Gastroesophageal sphincter (tissue), 4 donors: ENCODE results near the gene TNIP2. TPM values are rescaled to one million over a fixed set of nuclear protein-coding genes. Genes with fewer than 3 reads are reported as not detected.

Experiments used
- ATAC-seq: fragments of 150-250 bp; one replicate; pipeline ENCODE4 v1.9.1; 2016; ENCODE audit warnings: mild to moderate bottlenecking, moderate library complexity
- H3K27ac ChIP-seq, 4 donors: fragments of 200-600 bp; sonication (generic) in 3 of 4; 1 replicate in 3 of 4; 2 replicates in 1 of 4; pipeline ENCODE4 v1.5.1; 2016 to 2019
- H3K27me3 ChIP-seq: fragments of 200-600 bp; sonication (generic); one replicate; pipeline ENCODE4 v1.5.1; 2019
- H3K36me3 ChIP-seq, 2 donors: fragments of 200-600 bp; sonication (generic); one replicate each; pipeline ENCODE4 v1.5.1; 2019; ENCODE audit warnings: control low read depth in 1 of 2
- H3K4me1 ChIP-seq, 3 donors: fragments of 200-600 bp; sonication (generic); 1 replicate in 2 of 3; 2 replicates in 1 of 3; pipeline ENCODE4 v1.5.1; 2016 to 2019; ENCODE audit warnings: control low read depth in 2 of 3
- H3K4me3 ChIP-seq, 2 donors: fragments of 200-600 bp; sonication (generic); one replicate each; pipeline ENCODE4 v1.5.1; 2019; ENCODE audit warnings: mild to moderate bottlenecking in 1 of 2, moderate library complexity in 1 of 2
- H3K9me3 ChIP-seq, 3 donors: fragments of 200-600 bp; sonication (generic); one replicate each; pipeline ENCODE4 v1.5.1; 2017 to 2019; ENCODE audit warnings: control low read depth in 2 of 3
- CTCF ChIP-seq, 4 experiments: fragments of 200-600 bp in 2 of 4; fragments of 450-650 bp in 2 of 4; sonication (generic) in 1 of 4; IDR thresholded peaks; one replicate each; pipeline ENCODE4 v1.5.1; 2017 to 2019; ENCODE audit warnings: antibody characterized with exemption in 4 of 4, mild to moderate bottlenecking in 2 of 4, moderate library complexity in 2 of 4
- EP300 ChIP-seq: sonication (generic); formaldehyde crosslinking; IDR thresholded peaks from one replicate; pipeline ENCODE4 v1.6.1; 2017; ENCODE audit warnings: antibody characterized with exemption, mild to moderate bottlenecking
- POLR2A ChIP-seq, 2 donors: fragments of 450-650 bp; IDR thresholded peaks; one replicate each; pipeline ENCODE4 v1.6.1; 2017; ENCODE audit warnings: antibody characterized with exemption in 2 of 2, mild to moderate bottlenecking in 2 of 2, moderate library complexity in 1 of 2
- POLR2AphosphoS5 ChIP-seq: sonication (generic); formaldehyde crosslinking; IDR thresholded peaks from one replicate; pipeline ENCODE4 v1.6.1; 2017; ENCODE audit warnings: antibody characterized with exemption
- WGBS, 2 donors: methylation state at CpG; one replicate each; pipeline ENCODE4 v1.1.5; 2018; ENCODE audit warnings: low coverage in 1 of 2; 5-methylcytosine and 5-hydroxymethylcytosine counted together
- total RNA-seq, 4 donors: library from RNA; depleted of rRNA; stranded (reverse); fragments of >200 nt; gene quantifications; one replicate each; pipeline ENCODE4 v1.1.0, GENCODE V29; 2016

TNIP2 gene
- total RNA-seq, 4 donors from 2014 or later, result 54.8 to 74.0 (median 70.4) TPM

- TF ChIP-seq POLR2AphosphoS5 (no peak), POLR2A (IDR thresholded peaks at IDR 0.05) (no peak), CTCF (IDR thresholded peaks at IDR 0.05) (no peak), EP300 (no peak)
- peak overlapping the region in 2 of 4 donors; percentile 17 to 74 for H3K27ac ChIP-seq
- H3K4me3 ChIP-seq, result no peak overlapping the region
- no peaks in the 10 kb centered on the region for H3K27me3 ChIP-seq
- H3K4me1 ChIP-seq, result peaks cover 0 to 98% (median 67%) of the 10 kb centered on the region in 3 donors
- 73 to 93% methylated on average over 3 to 6 of the region's 27 CpGs for WGBS, 2 donors
- no peak for ATAC-seq
- no peaks in the 10 kb centered on the region for H3K9me3 ChIP-seq
- no peaks in the 10 kb centered on the region for H3K36me3 ChIP-seq
These were observed 46.7 kb upstream of the TNIP2 start for GRCh38 chr4:2802618-2803531.

DNA sequence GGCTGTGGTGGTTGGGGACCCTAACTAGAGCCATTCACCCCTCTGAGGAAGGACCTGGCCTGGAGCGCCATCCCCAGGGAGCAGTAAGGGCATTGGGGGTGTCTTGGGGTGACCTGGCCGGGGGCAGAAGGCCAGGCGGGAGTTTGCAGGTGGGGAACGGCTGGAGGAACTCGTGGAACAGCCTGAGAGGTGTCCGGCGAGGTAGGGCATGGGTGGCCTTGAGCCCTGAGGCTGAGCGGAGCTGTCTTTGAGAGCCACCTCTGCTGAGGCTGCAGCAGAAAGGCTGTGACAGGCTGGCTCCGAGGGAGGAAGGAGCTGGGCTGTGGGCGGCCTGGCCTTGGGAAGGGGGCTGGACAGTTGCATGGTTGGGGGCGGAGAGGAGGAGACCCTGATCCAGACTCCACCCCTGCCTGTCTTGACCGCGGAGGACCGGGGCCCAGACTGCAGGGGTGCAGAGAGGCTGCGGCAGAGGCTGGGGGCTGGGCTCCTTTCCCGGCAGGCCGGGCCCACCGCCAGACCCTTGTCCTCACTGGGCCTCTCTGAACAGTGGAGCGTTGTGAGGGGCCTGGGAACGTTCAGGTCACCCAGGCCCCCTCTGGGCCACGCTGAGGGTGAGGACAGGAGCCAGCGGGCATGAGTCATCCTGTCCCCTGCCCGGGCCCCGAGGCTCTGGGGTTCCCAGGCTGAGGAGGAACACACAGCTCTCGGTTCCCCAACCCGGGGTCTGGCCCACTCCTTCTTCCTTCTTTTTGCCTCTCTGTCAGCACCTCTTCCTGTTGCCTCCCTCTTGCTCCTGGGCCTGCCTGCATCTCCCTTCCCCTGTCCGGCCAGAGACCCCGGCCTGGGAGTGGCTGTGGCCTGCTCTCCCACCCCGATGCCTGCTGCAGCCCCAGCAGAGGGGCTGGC is 44.8 kb upstream of the TNIP2 start:
- Histone ChIP-seq H3K4me3 (peak overlapping the region in 1 of 2 donors; percentile 36), H3K4me1 (peaks cover 0 to 98% (median 66%) of the 10 kb centered on the region in 3 donors), H3K36me3 (no peaks in the 10 kb centered on the region), H3K9me3 (no peaks in the 10 kb centered on the region), H3K27ac (peak overlapping the region in 3 of 4 donors; percentile 77 to 83 (median 80)), H3K27me3 (no peaks in the 10 kb centered on the region)
- TF ChIP-seq POLR2A (IDR thresholded peaks at IDR 0.05), result peak in 1 of 2 donors; percentile 19
- TF ChIP-seq CTCF (IDR thresholded peaks at IDR 0.05), result no peak
- peak; percentile 51 for TF ChIP-seq POLR2AphosphoS5
- TF ChIP-seq EP300, result no peak
- 0 to 48% methylated on average over 6 to 8 of the region's 29 CpGs for WGBS, 2 donors
- peak; percentile 65 for ATAC-seq

- no peaks in the 10 kb centered on the region for H3K36me3 ChIP-seq
- H3K4me3 ChIP-seq, result peak overlapping the region in 1 of 2 donors; percentile 36
- WGBS, 2 donors, result 65 to 79% methylated on average over 4 to 6 of the region's 23 CpGs
- no peaks in the 10 kb centered on the region for H3K9me3 ChIP-seq
- peak overlapping the region in 3 of 4 donors; percentile 77 to 83 (median 80) for H3K27ac ChIP-seq
- H3K4me1 ChIP-seq, result peaks cover 0 to 98% (median 65%) of the 10 kb centered on the region in 3 donors
- no peaks in the 10 kb centered on the region for H3K27me3 ChIP-seq
- no peak for ATAC-seq
- TF ChIP-seq POLR2AphosphoS5 (no peak), EP300 (no peak), CTCF (IDR thresholded peaks at IDR 0.05) (no peak), POLR2A (IDR thresholded peaks at IDR 0.05) (no peak)
These were observed 44.0 kb upstream of the TNIP2 start for GRCh38 chr4:2799971-2800690.

DNA sequence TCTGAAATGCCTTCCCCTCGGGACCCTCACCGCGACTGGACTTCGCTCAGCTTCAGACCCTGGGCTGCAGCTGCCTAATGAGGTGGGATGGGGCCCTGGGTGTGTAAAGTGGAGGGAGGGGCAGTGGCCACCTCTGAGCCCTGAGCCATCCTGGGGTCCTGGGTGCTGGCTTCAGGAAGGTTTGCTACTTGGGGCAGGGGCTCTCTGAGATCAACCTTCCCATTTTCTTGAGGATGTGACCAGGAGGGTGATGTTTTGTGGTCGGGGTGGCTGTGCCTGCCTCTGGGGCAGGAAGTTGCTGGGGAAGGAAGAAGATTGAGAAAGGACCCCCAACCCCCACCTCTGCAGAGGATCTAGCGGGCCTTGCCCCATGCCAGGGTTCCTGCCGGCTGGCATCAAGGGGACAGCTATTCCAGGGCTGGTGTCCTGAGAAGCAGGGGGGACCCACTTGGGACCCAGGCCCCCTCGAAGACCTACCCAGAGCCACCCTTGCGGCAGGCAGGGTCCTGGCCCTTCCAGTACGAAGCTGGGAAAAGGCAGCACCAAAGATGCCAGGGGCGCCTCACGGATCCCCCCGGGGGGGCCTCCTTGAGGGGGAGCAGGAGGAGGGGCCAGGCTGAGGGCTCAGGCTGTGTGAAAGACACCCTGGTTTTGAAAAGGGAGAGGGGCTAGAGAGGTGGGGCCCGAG is 43.2 kb upstream of the TNIP2 start:
- H3K27ac ChIP-seq, result peak overlapping the region in 3 of 4 donors; percentile 77 to 83 (median 80)
- H3K9me3 ChIP-seq, result no peaks in the 10 kb centered on the region
- peak overlapping the region in 1 of 2 donors; percentile 36 for H3K4me3 ChIP-seq
- H3K4me1 ChIP-seq, result peaks cover 0 to 98% (median 67%) of the 10 kb centered on the region in 3 donors
- TF ChIP-seq POLR2AphosphoS5, result no peak
- no peak for TF ChIP-seq POLR2A (IDR thresholded peaks at IDR 0.05)
- TF ChIP-seq EP300, result no peak
- no peak for TF ChIP-seq CTCF (IDR thresholded peaks at IDR 0.05)
- no peaks in the 10 kb centered on the region for H3K36me3 ChIP-seq
- H3K27me3 ChIP-seq, result no peaks in the 10 kb centered on the region
- WGBS, 2 donors, result 60% methylated on average over 2 of the region's 14 CpGs; no CpG with 5 or more reads in 1 of the 2 donors
- ATAC-seq, result no peak
